Measurements from ENCODE around the gene CAMSAP1.

CAMSAP1 gene

GRCh38 chr9:135787776-135788575, 119.4 kb downstream of the CAMSAP1 start:
- H3K9ac ChIP-seq (ENCODE audit: low read length): no peak overlapping the region
- H3K79me2 ChIP-seq (ENCODE audit: insufficient read depth, low read length): no peaks in the 10 kb centered on the region
- H3K36me3 ChIP-seq (ENCODE audit: insufficient read depth, low read length): no peaks in the 10 kb centered on the region
- H3K4me2 ChIP-seq (ENCODE audit: low read length): no peak overlapping the region
- no peaks in the 10 kb centered on the region for H3K4me1 ChIP-seq (ENCODE audit: insufficient read depth, low read length, severe bottlenecking)
- no peaks in the 10 kb centered on the region; the same call in 1 of the 2 replicates for H3K27me3 ChIP-seq (ENCODE audit: insufficient read depth, low read length)
- H2AFZ ChIP-seq (ENCODE audit: low read length): no peak overlapping the region
- H3K4me3 ChIP-seq (ENCODE audit: low read depth, low read length, poor library complexity, severe bottlenecking): no peak overlapping the region
- no peaks in the 10 kb centered on the region for H3K9me3 ChIP-seq (ENCODE audit: low read length)
- no peaks in the 10 kb centered on the region for H4K20me1 ChIP-seq (ENCODE audit: insufficient read depth, low read length)
- no peaks in the 10 kb centered on the region for H3K9me2 ChIP-seq (ENCODE audit: low read depth, low read length)
- H3F3A ChIP-seq (ENCODE audit: insufficient read depth, low read length): no peaks in the 10 kb centered on the region
- H3K27ac ChIP-seq (ENCODE audit: low read depth, low read length, poor library complexity, severe bottlenecking): no peak overlapping the region
- TF ChIP-seq, protein P1, sequence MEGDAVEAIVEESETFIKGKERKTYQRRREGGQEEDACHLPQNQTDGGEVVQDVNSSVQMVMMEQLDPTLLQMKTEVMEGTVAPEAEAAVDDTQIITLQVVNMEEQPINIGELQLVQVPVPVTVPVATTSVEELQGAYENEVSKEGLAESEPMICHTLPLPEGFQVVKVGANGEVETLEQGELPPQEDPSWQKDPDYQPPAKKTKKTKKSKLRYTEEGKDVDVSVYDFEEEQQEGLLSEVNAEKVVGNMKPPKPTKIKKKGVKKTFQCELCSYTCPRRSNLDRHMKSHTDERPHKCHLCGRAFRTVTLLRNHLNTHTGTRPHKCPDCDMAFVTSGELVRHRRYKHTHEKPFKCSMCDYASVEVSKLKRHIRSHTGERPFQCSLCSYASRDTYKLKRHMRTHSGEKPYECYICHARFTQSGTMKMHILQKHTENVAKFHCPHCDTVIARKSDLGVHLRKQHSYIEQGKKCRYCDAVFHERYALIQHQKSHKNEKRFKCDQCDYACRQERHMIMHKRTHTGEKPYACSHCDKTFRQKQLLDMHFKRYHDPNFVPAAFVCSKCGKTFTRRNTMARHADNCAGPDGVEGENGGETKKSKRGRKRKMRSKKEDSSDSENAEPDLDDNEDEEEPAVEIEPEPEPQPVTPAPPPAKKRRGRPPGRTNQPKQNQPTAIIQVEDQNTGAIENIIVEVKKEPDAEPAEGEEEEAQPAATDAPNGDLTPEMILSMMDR (IDR thresholded peaks at IDR 0.05; ENCODE audit: low read length): no peak
- TF ChIP-seq EZH2 (IDR thresholded peaks at IDR 0.05; ENCODE audit: borderline replicate concordance, low read length): no peak

GRCh38 chr9:135787317-135787716, 120.0 kb downstream of the CAMSAP1 start:
- H4K20me1 ChIP-seq (ENCODE audit: insufficient read depth, low read length): no peaks in the 10 kb centered on the region
- H3K9me2 ChIP-seq (ENCODE audit: low read depth, low read length): no peaks in the 10 kb centered on the region
- no peak overlapping the region for H3K27ac ChIP-seq (ENCODE audit: low read depth, low read length, poor library complexity, severe bottlenecking)
- no peaks in the 10 kb centered on the region; the same call in 1 of the 2 replicates for H3K27me3 ChIP-seq (ENCODE audit: insufficient read depth, low read length)
- H3K9me3 ChIP-seq (ENCODE audit: low read length): no peaks in the 10 kb centered on the region
- H2AFZ ChIP-seq (ENCODE audit: low read length): no peak overlapping the region
- no peak overlapping the region for H3K4me2 ChIP-seq (ENCODE audit: low read length)
- no peaks in the 10 kb centered on the region for H3K36me3 ChIP-seq (ENCODE audit: insufficient read depth, low read length)
- no peak overlapping the region for H3K9ac ChIP-seq (ENCODE audit: low read length)
- H3F3A ChIP-seq (ENCODE audit: insufficient read depth, low read length): no peaks in the 10 kb centered on the region
- H3K4me1 ChIP-seq (ENCODE audit: insufficient read depth, low read length, severe bottlenecking): no peaks in the 10 kb centered on the region
- H3K79me2 ChIP-seq (ENCODE audit: insufficient read depth, low read length): no peaks in the 10 kb centered on the region
- no peak for TF ChIP-seq EZH2 (IDR thresholded peaks at IDR 0.05; ENCODE audit: borderline replicate concordance, low read length)
- H3K4me3 ChIP-seq (ENCODE audit: low read depth, low read length, poor library complexity, severe bottlenecking): no peak overlapping the region

GRCh38 chr9:135786146-135786690, 121.1 kb downstream of the CAMSAP1 start:
- Histone ChIP-seq H4K20me1 (ENCODE audit: insufficient read depth, low read length) (no peaks in the 10 kb centered on the region), H3K27me3 (ENCODE audit: insufficient read depth, low read length) (no peaks in the 10 kb centered on the region; the same call in 1 of the 2 replicates), H3K9me2 (ENCODE audit: low read depth, low read length) (no peaks in the 10 kb centered on the region), H3K36me3 (ENCODE audit: insufficient read depth, low read length) (no peaks in the 10 kb centered on the region), H3F3A (ENCODE audit: insufficient read depth, low read length) (no peaks in the 10 kb centered on the region), H3K4me2 (ENCODE audit: low read length) (no peak overlapping the region), H3K27ac (ENCODE audit: low read depth, low read length, poor library complexity, severe bottlenecking) (no peak overlapping the region), H3K9me3 (ENCODE audit: low read length) (no peaks in the 10 kb centered on the region), H3K4me3 (ENCODE audit: low read depth, low read length, poor library complexity, severe bottlenecking) (no peak overlapping the region), H3K4me1 (ENCODE audit: insufficient read depth, low read length, severe bottlenecking) (no peaks in the 10 kb centered on the region), H2AFZ (ENCODE audit: low read length) (no peak overlapping the region), H3K79me2 (ENCODE audit: insufficient read depth, low read length) (no peaks in the 10 kb centered on the region), H3K9ac (ENCODE audit: low read length) (no peak overlapping the region)
- no peak for TF ChIP-seq EZH2 (IDR thresholded peaks at IDR 0.05; ENCODE audit: borderline replicate concordance, low read length)
- TF ChIP-seq, protein P1 (IDR thresholded peaks at IDR 0.05; ENCODE audit: low read length): no peak
